Activated CD8-positive, alpha-beta memory T cell treated with anti-CD3 and anti-CD28 coated beads, Interleukin-2, amount 50 U/mL, for 24 hours (primary cell): ENCODE data around the gene TSPAN11.
"Not testable (repeated sequence)": the region's sequence is repeated elsewhere in the genome, so short reads cannot be mapped to it uniquely, and the experiment has no call there.

Source experiments
- DNase-seq: peaks from one replicate; pipeline ENCODE4 v3.0.0-alpha.2; 2020; ENCODE audit errors: extremely low read depth

TSPAN11 gene

DNA sequence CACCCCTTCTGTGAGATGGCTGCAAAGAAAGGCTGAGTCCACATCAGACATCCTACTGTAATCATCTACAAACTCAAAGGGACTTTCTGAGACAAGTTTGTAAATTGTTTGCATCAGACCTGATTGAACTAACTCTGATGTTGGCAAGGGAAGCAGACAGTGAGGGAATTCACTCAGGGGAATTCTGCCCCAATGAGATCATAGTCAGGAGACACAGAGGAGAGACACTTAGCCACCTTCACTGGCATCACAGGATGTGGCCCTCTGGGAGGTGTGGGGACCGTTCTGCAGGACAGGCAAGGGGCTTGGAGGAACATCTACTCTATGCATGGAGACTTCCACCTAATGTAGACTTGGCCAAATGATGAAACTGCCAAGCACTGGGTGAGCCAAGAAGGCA lies 76.5 kb downstream of the TSPAN11 start:
- DNase-seq, result no peak

DNA sequence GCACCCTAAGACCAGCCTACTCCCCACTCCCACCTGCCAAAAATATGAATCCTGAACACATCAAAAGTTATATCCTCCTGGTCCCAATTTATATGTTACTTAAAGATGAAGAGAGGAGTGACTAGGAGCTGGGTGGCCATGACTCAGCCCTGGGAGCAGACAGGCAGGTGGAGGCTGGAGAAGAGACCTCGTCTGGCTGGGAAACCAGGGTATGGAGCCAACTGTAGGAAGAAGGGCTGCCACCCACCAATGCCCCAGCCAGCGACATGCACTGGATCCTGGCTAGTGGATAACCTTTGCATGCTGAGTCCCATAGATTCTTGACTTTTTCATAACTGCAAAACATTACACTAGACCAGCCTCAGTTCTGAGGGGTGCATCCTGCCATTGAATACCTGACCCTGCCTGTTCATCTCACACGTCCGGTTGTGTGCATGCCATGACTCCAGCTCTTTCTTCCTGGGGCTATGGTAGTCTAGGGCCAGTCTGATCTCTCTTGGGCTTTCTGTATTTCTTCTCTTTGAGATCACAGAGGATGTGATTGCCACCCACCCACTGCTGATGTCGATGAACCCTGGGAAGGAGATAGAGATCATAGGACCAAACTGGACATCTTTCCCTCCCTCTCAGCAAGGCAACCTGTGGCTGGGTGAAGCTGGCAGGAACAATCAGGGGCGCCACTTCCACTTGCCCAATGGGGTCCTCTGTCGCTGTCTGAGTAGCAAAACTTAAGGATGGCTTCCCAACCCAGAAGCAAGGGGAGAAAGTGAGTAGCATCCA lies 77.5 kb downstream of the TSPAN11 start:
- DNase-seq, result no peak

DNA sequence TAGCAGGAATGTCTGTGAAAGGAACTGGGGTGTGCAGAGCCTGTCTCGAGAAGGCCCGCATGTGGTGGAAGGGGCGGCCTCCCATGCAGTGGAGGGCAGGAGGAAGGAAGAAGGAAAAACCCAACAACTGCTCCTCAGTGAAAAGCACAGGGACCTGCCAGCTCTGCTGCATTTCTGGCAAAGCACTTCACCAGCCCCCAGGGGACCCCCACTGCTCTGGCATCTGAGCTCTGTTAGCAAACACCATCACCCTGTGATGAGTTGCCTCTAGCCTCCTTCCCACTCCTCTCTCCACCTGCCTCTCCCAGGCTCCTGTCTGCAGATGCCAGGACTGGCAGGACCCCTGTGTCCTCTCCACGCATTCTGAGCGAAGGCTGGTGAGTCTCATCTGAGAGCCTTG lies 78.1 kb downstream of the TSPAN11 start:
- DNase-seq, result no peak

DNA sequence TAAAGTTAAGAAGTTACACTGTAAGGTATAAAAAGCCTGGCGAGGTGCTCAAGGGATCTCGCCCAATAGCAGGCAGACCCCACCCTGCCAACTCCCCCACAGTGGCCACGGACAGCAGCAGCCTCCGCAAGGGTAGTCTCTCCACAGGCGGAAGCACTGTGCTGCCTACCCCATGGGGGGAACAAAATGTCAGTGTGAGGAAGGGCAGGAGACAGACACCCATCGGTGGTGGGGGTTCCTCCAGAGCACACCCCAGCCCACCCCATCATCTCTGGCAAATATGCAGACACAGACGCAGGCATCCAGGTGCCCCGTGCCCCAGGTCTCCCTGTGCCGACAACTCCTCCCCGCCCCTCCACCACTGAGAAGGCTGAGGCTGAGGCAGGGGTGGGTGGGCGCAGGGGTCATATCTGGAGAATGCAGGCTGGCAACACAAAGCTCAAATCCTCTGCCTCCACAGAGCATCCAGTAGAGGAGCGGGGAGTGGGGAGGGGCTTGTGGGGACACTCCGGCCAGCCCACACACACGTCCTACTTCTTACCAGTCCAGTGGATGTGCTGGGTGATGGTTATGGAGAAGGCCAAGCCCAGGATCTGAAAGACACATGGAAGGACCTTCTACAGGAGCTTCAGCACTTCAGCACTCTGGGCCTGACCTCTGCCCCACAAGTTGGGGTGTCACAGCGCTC lies 78.9 kb downstream of the TSPAN11 start:
- DNase-seq, result no peak

DNA sequence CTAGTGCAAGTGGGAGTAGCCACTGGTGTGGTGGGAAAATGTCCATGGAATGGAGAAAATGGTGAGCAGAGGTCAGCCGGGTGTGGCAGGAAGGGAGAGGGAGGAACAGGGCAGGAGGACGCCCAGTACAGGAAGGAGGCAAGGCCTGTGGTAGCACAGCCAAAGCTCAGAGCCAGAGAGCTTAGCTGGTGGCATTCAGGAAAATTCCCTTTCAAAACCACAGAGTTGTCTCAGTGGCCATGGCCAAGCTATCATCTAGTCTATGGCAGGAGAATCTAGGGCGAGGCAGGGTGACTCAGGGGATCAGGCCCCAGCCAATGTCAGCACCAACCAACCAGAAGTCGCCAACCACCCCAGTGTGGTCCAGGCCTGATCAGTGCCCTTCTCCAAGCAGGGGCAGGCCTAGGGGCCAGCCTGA lies 79.4 kb downstream of the TSPAN11 start:
- DNase-seq, result no peak

DNA sequence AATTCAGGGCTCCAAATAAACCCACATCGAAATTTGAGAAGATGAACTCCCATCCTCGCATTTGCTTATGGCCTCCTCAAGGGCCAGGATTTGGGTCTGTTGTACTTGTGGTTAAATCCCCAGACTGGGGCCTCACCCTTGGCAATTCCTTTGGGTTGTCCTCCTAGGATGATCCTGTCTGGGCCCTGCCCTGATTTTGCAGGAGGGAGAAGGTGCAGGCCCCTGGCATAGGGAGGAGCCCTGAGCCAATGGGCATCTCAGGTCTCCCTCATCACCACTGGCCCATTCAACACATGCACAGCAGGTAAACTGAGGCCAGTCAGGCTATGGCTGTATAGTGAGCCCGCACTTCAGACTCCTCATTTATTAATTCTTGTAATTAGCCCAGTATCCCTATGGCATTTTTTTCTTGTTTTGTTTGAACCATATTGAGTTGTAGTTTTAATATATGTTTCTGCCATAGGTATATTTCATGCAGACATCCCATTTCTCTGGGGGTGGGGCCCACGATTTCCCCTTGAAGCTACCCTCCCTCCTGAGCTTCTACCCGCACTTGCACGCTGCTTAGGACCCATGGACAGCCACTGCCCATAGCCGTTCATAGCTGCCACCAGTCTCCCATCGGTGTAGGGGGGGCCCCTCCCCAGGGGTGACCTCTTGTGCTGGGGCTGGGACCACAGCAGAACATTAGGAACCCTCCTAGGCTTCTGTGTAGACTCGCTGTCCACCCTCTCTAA lies 80.0 kb downstream of the TSPAN11 start:
- no peak for DNase-seq

DNA sequence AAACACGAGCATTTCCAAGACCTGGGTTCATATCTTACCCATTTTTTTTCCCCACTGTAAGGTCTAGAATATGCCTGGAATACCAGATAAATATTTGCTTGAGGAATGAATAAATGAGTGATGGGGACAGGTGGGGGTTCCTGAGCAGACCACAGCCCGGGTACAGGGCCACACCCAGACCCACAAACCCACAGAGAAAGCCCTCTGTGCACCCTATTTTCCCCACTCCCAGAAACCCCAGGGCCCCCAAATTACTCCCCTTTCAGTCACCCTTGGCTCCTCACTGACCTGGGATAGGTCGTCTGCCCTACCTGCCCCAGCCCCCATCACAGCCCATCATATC lies 80.6 kb downstream of the TSPAN11 start:
- no peak for DNase-seq

DNA sequence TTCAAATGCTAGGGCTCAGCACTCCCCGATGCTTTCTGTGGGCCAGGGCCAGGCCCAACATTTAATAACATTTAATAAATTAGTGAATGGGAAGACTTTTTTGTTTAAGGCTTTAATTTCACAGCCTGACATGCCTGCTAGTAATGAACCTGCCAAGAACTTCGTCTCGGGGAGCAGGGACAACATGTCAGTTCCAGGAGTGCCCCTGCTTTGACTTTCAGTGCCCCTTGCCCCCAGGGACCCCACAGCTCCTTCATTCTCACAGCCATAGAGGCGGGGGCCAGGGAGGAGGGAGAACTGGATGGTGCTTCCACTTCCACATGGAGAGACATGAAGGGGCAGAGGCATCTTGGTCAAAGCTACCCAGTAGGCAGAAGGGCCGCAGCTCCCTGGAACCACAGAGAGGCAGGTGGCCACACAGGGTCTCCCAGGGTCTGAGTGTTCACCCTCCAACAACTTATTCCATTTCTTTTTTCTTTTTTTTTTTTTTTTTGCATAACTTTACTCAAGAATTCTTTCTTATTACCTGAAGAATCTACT lies 81.2 kb downstream of the TSPAN11 start:
- no peak for DNase-seq

DNA sequence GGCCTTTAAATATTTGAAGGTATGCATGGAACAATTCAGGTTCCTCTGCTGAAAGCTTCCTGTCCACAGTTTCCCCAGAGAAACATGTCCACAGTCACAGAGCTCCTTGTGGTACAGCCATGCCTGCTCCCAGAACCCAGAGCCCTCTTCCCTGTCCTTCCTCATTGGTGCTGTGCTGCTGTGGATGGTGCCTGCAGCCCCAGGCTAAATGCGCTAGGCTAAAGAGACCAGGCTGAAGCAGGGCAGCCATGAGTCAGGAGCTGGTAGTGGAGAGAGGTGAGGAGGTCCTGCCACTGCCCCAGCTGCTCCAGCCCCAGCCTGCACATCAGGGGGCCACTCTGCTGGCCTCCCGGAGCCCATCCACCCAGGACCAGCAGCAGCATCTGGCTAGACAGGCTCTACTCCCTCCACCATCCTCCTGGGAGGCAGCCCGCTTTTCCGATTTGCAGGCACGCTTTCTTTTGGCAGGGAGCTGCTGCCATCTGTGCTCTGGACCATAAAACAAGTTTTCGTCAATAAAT lies 81.8 kb downstream of the TSPAN11 start:
- DNase-seq, result no peak

DNA sequence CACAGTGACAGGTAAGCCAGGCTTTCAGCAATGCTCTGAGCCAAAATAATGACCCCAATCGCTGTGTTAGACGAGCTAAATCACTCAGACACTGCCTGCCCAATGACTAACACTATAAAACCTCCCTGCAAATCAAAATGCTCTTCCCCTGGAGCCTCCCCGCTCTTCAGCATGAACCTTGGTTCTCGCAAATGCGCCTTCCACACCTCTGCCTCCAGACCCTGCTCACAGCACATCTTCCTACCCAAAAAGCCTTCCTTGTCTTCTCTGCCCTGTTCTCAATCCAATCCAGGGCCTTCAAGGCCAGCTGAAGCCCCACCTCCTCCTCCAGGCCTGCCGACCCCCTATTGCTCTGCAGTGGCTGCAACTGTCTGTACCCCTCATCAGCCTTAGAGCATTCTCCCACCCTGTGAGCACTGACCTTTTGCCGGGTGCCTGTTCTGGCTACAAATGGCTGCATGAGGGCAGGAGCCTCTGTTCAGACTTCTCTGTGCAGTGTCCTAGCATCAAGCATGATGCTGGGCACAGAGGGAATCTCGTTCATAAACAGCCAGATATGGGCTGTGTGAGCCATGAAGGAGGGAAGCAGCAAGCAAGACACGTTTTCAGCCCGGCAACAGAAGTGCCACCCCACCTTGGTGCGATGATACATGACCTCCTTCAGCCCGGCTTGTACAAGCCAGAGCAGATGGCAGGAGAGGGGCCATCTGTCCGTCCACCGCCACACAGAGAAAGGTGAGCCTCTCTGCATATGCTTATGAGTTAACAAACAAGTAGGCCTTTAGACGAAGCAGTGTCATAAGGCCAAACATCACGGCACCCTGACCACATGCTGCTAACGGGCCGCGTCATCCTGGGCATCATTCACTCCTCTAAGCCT lies 82.7 kb downstream of the TSPAN11 start:
- no peak for DNase-seq

DNA sequence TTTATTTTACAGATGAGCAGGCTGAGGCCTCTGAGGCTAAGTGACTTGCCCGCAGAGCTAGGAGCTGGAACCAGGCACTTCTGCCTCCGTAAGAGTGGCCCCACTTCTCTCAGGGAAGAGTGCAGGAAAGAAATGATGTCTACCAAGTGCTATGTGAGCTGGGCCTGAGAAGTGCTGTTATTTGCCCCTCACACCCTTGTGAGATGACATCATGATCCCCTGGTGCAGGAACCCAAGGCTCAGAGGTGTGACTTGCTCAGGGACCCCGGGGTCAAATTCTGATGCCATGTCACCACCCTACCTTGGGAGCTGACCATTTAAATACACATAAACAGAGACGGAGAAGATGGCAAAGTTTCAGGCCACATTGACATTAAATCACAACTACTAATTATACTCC lies 83.4 kb downstream of the TSPAN11 start:
- DNase-seq, result no peak

DNA sequence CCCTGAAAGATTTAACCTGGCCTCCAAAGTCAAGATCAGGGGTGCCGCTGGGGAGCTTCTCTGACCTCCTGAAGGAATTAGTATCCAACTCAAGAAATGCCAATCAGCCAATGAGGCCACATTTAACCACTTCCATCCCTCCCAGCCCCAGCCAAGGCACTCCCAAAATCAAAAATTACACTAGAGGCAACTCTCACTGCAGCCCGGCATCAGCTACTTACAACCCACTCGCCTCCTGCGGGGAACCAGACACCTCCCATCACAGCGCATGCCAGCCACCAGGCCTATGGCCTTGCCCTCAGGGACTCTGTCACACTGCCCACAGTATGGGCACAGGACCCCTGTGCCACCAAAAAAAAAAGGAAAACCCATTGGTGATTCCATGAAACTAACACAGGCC lies 84.8 kb downstream of the TSPAN11 start:
- no peak for DNase-seq

DNA sequence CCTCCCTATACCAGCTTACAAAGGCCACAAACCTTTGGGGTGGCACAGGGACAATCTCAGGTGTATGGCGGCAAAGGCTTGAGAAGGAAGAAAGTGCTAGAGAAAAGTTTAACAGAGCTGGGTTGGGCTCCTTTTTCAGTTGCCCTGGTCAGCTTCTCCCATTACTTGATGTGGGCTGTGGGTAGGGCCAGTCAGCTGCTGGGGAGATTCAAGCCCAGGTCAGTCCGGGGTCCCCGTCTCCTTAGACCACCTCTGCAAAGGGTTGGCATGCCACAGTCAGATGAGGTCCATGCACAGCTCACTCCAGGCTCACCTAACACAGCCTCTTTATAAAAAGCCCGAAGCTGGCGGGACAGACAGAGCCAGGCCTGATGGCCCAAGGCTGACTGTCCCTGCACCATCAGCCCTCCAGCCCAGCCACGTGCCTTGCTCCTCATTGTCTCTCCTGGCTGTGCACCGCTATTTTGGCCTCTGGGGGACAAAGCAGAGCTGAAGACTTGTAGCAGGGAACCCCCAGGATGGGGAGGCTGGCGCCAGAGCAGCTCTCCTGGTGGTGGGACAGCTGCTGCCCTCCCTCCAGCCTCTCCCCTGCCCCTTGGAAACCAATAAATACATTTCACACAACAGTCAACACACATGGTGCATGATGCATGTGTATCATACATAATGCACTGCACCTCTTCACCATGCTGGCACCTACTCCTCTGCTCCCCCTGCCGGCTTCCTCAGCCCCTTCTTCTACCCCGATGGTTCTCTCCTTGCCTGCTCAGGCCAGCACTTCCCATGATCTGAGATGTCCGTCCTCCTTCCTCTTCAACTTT lies 85.4 kb downstream of the TSPAN11 start:
- DNase-seq, result no peak

DNA sequence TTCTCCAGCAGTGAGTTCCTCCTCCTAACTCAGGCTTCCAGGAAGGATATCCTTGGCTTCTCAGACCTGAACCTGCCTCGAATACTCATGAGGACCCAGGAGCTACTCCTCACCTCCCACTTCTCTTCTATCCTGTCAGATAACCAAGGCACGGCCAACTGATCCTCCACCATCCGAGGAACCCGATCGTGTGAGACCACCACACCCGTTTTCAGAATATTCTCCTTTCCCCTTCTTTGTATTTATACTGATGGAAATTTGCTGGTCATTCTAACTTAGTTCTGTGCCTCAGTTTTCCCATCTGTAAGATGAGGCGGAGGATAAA lies 86.0 kb downstream of the TSPAN11 start:
- not testable (repeated sequence) for DNase-seq

DNA sequence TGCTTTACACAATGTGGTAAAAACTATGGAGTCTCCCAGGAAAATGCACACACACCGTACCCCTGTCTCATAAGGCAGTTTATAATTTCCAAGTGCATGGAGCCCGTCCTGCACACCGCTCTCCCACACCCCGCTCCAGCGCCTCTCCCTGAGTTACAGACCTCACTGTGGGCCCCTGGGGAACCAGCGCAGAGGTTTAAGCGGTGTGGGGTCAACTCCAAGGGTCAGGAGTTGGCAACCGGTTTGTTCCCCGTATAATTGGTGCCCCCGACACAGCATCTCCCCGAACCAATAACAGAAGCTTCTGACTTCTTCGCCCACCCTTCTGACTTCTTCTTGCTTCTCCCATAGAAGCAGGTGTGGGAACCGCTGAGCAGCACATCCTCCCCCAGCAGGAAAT lies 88.7 kb downstream of the TSPAN11 start:
- no peak for DNase-seq

DNA sequence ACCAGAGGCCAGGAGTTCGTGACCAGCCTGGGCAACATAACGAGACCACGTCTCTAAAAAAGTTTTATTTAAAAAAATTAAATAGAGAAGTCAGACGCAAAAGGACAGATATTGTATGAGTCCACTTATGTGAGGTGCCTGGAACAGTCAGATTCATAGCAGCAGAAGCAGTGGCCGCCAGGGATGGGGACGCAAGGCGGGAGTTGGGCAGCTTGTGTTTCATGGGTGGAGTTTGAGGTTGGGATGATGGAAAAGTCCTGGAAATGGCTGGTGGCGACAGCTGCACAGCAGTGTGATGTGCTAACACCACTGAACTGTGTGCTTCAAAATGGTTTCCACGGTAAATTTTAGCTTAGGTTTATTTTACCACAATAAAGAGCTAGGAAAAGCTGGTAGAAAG lies 89.5 kb downstream of the TSPAN11 start:
- DNase-seq, result no peak

DNA sequence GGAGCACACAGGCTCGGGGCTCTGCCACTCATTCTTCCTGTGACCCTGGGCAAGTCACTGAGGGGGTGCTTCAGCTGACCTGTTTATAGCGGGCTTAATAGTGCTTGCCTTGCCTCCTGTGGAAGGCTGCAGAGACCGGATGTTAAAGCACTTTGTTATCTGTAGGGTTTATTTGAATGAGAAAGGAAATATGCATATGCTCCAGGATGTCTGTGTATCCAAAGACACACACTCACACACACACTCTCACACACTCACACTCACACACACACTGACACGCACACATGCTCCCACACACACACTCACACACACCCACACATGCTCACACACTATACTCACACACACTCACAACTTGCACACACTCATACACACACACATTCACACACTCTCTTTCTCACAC lies 91.0 kb downstream of the TSPAN11 start:
- no peak for DNase-seq

DNA sequence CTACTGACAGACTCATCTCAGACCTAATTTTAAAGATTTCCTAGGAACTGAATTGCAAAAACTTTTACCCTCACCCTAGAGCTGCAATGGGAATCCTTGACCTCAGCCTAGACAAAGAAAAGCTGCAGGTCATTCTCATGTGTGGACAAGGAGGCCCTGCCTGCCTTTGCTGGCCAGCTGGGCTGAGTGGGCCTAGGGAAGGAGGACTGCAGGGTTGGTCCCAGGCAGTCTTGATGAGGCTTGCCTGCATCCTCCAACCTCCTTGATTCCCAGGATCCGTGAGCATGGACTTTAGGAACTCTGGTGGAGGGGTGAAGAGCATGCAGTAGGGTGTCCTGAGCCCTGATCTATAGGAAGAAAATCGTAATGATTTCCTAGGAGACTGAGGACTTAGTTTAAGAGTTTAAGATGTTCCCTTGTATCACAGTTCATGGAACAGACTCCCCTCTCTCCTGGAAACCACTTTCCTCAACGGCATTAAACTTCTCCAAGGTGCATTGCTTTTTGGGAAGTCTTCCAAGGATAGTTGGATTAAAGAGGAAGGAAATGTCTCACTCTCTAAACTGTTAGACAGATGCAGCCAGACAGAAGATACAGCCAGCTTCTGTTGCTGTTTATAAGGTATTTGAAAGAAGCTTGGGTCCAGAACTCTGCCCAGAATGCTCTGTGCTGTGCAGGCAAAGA lies 91.7 kb downstream of the TSPAN11 start:
- DNase-seq, result no peak

DNA sequence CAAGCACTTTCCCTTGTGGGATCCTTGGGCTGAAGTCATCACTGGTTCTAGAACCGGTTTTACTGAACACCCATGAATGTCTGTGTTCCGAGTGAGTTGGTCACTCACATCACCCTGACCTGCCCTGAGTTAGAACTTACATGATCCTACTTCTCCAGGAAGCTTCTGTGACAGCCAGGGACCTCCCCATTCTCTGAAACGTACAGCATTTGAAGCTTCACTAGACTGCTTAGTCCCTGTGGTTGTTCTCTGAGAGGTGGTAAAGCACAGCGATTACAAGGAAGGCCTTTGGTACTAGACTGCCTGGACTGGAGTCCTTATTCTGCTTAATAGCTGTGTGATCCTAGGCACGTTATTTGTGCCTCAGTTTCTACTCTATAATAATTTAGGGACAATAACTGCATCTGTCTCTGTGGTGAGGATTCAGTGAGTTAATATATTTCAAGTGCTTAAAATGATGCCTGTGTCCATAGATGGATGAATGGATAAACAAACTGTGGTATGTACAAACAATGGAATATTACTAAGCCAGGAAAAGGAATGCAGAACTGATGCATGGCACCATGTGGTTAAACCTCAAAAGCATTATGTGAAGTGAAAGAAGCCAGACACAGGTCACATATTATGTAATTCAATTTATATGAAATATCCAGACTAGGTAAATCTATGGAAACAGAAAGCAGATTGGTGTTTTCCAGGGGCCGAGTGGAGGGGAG lies 92.4 kb downstream of the TSPAN11 start:
- DNase-seq, result no peak
